Right cardiac atrium (tissue), 5 donors: Measurements from ENCODE around the gene NEAT1. TPM values are rescaled to one million over a fixed set of nuclear protein-coding genes. Genes with fewer than 3 reads are reported as not detected.

Experiments used
- ATAC-seq, 2 donors: fragments of 200-7000 bp; cut with Tn5 transposase; one replicate each; pipeline versions ENCODE4 v1.8.0 to v1.9.1; 2020; ENCODE audit warnings: moderate library complexity in 2 of 2, mild to moderate bottlenecking in 1 of 2
- DNase-seq, 3 donors: peaks; one replicate each; pipeline ENCODE4 v3.0.0-alpha.2; 2020
- H3K27ac ChIP-seq: one replicate; pipeline ENCODE4 v1.5.1; 2013; ENCODE audit warnings: mild to moderate bottlenecking, low read length, control low read depth, moderate library complexity
- H3K27me3 ChIP-seq: one replicate; pipeline ENCODE4 v1.6.1; 2013; ENCODE audit not compliant: control insufficient read depth, insufficient read depth
- H3K4me1 ChIP-seq: one replicate; pipeline ENCODE4 v1.6.1; 2013; ENCODE audit warnings: low read length; ENCODE audit not compliant: control insufficient read depth, insufficient read depth
- H3K4me3 ChIP-seq: one replicate; pipeline ENCODE4 v1.5.1; 2013; ENCODE audit warnings: low read length, control low read depth
- H3K9me3 ChIP-seq: one replicate; pipeline ENCODE4 v1.6.1; 2013; ENCODE audit warnings: low read length; ENCODE audit not compliant: control insufficient read depth
- WGBS: extraction: QIAGEN DNeasy Blood & Tissue Kit; methylation state at CpG from one replicate; pipeline ENCODE4 v1.1.7; 2013; 5-methylcytosine and 5-hydroxymethylcytosine counted together
- intact Hi-C, 4 donors: fragments of 100-400 bp; cut with DNase I; formaldehyde crosslinking; loops; one replicate each; pipeline versions ENCODE4 v1.11.0 to v1.14.0; 2022 to 2023
- polyA plus RNA-seq: library from polyadenylated mRNA; stranded (reverse); fragments of 200-250 nt; gene quantifications from one replicate; pipeline ENCODE4 v1.2.3, GENCODE V29; 2013
- total RNA-seq, 4 donors: library from RNA; stranded (reverse); fragmentation: NEBNext Ultra II Directional; extraction: Animal tissue kit (Norgen Biotek cat#: 25700); gene quantifications; one replicate each; pipeline ENCODE4 v1.2.1, GENCODE V29; 2021
- donor health status: healthy with polysubstance abuse.
- donor health status: DM: no; HTN: yes; CAD: no.
- donor health status: DM: no; HTN: no; CAD: no.
- donor health status: DM: no; HTN: yes; CAD: no; lungs with severe emphysema.
- donor health status: DM: yes; HTN: yes; CAD: no.

The NEAT1 gene
- total and polyA plus RNA-seq, 5 donors, result 346 to 441 (median 440) TPM

DNA sequence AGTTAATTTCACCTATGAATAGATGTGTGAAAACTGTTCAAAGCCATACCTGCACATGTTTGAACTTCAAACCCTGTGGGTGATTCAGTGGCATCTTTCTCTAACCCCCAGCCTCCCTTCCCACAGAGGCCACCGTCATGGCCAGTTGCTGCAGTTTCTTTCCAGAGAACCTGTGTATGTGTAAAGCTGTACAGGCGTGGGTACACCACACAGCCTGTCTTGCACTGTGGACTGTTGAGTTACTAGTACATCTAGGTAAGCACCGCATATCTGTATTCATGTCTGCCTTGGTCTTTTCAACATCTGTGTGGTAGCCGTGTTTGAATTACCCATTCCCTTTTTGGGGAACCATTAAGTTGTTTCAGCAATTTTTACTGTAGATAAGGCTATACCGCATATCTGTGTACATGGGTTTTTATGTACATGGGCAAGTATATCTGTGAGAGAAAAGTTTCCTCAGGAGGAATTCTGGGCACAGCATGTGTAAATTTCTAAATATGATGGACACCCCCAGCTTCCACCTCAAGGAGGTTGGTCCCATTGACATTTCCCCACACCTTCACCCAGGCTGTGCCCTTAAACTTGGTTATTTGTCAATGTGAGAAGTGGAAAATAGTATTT lies 13.9 kb downstream of the NEAT1 start:
- no peaks in the 10 kb centered on the region for H3K27me3 ChIP-seq
- peak overlapping the region; percentile 84 for H3K27ac ChIP-seq
- no peak overlapping the region for H3K4me3 ChIP-seq
- H3K9me3 ChIP-seq, result no peaks in the 10 kb centered on the region
- DNase-seq (peak in 1 of 3 donors; percentile 50), ATAC-seq (peak; percentile 2 to 4)
- WGBS, result 80% methylated on average over 5 of the region's 5 CpGs
- intact Hi-C loops, result no loop called here
- peaks cover 15% of the 10 kb centered on the region for H3K4me1 ChIP-seq

GRCh38 chr11:65437436-65438227 lies 15.0 kb downstream of the NEAT1 start:
- Histone ChIP-seq H3K27ac (peak overlapping the region; percentile 72), H3K4me1 (peaks cover 19% of the 10 kb centered on the region), H3K4me3 (no peak overlapping the region), H3K9me3 (no peaks in the 10 kb centered on the region), H3K27me3 (no peaks in the 10 kb centered on the region)
- ATAC-seq (peak in 1 of 2 donors; percentile 2), DNase-seq (no peak)
- intact Hi-C loops, result no loop called here
- 77% methylated on average over 14 of the region's 14 CpGs for WGBS

DNA sequence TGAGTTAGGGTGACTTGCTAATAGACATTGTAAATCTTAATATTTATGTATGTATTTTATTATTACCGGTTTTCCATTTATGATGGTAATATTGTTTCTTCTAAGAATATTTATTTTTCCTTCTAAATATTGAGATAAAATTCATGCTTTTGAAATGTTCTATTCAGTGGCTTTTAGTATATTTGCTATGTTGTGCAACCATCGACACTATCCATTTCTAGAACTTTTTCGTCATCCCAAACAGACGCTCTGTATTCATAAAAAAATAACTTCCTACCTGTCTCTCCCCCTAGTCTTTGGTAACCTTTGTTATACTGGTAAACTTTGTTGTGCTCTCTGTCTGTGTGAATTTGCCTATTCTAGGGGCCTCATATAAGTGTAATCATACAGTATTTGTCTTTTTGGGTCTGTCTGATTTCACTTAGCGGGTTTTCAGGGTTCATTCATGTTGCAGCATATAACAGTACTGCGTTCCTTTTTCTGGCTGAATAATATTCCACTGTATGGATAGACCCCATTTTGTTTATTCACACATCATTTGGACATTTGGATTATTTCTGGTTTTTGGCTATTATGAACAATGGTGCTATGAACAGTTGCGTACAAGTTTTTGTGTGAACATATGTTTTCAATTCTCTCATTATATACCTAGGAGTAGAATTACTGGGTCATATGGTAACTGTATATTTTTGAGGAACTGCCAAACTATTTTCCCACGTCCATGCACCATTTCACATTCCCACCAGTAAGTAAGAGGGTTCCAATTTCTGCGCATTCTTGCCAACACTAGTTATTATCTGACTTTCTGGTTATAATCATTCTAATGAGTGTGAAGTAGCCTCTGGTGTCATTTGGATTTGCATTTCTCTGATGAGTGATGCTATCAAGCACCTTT lies 15.9 kb downstream of the NEAT1 start:
- no peaks in the 10 kb centered on the region for H3K27me3 ChIP-seq
- H3K4me3 ChIP-seq, result no peak overlapping the region
- DNase-seq (no peak), ATAC-seq (no peak)
- intact Hi-C loops, result no loop called here
- H3K9me3 ChIP-seq, result no peaks in the 10 kb centered on the region
- H3K4me1 ChIP-seq, result peaks cover 19% of the 10 kb centered on the region
- 85% methylated on average over 9 of the region's 9 CpGs for WGBS
- H3K27ac ChIP-seq, result peak overlapping the region; percentile 72

DNA sequence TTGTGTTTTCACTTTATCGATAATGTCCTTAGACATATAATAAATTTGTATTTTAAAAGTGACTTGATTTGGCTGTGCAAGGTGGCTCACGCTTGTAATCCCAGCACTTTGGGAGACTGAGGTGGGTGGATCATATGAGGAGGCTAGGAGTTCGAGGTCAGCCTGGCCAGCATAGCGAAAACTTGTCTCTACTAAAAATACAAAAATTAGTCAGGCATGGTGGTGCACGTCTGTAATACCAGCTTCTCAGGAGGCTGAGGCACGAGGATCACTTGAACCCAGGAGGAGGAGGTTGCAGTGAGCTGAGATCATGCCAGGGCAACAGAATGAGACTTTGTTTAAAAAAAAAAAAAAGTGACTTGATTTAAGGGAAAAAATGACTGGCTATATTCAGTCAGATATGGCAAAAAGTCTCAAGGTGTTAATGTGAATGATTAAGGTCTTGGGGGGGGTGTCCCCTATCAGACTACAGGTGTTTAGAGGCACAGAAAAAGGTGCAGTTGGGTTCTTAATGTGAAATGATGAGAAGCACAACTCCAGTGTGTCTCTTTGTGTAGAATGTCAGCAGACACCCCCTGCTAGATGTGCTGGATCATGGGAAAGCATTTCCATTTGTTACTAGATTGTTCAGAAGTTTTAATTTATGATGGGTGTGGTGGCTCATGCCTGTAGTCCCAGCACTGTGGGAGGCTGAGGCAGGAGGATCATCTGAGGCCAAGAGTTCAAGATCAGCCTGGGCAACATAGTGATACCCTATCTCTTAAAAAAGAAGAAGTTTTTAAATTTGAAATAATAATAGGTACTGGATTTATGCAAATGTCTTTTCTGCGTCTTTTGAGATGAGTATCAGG lies 17.0 kb downstream of the NEAT1 start:
- Histone ChIP-seq H3K9me3 (no peaks in the 10 kb centered on the region), H3K4me3 (no peak overlapping the region), H3K27ac (no peak overlapping the region), H3K27me3 (no peaks in the 10 kb centered on the region), H3K4me1 (peaks cover 19% of the 10 kb centered on the region)
- ATAC-seq, result no peak
- 74% methylated on average over 7 of the region's 7 CpGs for WGBS
- no peak for DNase-seq
- intact Hi-C loops, result no loop called here

DNA sequence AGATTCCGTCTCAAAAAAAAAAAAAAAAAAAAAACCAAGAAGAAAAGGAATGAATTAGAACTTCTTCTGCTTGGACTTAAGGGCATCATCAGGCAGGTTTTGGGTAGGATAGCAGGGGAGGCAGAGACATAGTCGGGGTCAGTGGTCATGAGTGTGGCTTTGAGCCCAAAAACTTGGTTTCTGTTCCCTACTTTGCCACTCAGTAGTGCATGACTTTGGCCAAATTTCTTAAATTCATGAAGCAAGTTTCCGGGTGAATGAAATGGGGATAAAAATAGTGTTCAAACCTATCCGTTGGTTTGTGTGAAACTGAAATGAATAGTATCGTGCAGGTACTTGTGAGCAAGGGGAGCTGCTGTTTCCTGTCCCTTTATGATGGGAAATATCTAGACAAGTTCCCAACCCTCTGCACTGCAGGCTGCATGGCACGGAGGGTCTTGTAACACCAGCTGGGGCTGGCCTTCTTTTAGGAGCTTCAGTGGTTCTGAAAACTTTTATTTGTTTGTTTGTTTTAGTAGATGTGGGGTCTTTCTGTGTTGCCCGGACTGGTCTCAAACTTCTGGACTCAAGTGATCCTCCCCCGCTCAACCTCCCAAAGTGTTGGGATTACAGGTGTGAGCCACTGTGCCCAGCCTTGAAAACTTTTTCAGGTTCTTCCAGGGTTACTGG lies 18.4 kb downstream of the NEAT1 start:
- H3K4me1 ChIP-seq, result peaks cover 12% of the 10 kb centered on the region
- ATAC-seq (no peak), DNase-seq (no peak)
- no peak overlapping the region for H3K4me3 ChIP-seq
- H3K27ac ChIP-seq, result peak overlapping the region; percentile 43
- H3K9me3 ChIP-seq, result no peaks in the 10 kb centered on the region
- 57% methylated on average over 8 of the region's 8 CpGs for whole genome bisulfite sequencing
- intact Hi-C loops, result no loop called here
- H3K27me3 ChIP-seq, result no peaks in the 10 kb centered on the region

GRCh38 chr11:65442842-65443331 lies 20.3 kb downstream of the NEAT1 start:
- H3K9me3 ChIP-seq, result no peaks in the 10 kb centered on the region
- DNase-seq (no peak), ATAC-seq (no peak)
- WGBS, result 47% methylated on average over 9 of the region's 9 CpGs
- H3K4me1 ChIP-seq, result peaks cover 4% of the 10 kb centered on the region
- intact Hi-C loops, result no loop called here
- no peak overlapping the region for H3K4me3 ChIP-seq
- H3K27me3 ChIP-seq, result no peaks in the 10 kb centered on the region
- H3K27ac ChIP-seq, result no peak overlapping the region

GRCh38 chr11:65444314-65445051 lies 21.9 kb downstream of the NEAT1 start:
- peaks cover 4% of the 10 kb centered on the region for H3K4me1 ChIP-seq
- ATAC-seq, result peak in 1 of 2 donors; percentile 0

DNA sequence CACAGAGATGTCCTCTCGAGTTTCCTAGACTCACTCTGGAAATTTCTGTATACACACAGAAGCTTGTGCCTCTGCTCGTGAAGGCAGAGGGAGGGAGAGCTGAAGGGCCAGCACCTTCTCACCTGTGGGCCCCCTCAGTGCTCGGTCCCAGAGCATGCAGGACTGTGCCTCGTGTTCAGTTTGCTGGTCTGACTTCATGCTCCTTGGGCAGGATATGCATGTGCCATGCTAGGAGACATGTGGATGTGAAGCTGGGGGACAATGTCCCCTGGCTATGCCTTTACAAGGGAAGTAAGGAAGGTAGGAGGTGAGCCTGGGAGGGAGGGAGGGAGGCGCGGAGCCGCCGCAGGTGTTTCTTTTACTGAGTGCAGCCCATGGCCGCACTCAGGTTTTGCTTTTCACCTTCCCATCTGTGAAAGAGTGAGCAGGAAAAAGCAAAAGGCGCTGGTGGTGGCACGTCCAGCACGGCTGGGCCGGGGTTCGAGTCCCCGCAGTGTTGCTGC lies 22.6 kb downstream of the NEAT1 start:
- ATAC-seq, result no peak
- 84% methylated on average over 15 of the region's 15 CpGs for WGBS
- intact Hi-C loops, result no loop called here

More at GRCh38 chr11:65444314-65445051, 21.9 kb downstream of the NEAT1 start:
- H3K27me3 ChIP-seq, result no peaks in the 10 kb centered on the region
- 84% methylated on average over 14 of the region's 14 CpGs for WGBS
- H3K4me3 ChIP-seq, result no peak overlapping the region
- intact Hi-C loops, result no loop called here
- no peaks in the 10 kb centered on the region for H3K9me3 ChIP-seq
- peak overlapping the region; percentile 25 for H3K27ac ChIP-seq
- peak in 2 of 3 donors; percentile 64 to 67 for DNase-seq

More for the DNA sequence above, 22.6 kb downstream of the NEAT1 start:
- peak in 1 of 3 donors; percentile 26 for DNase-seq
- no peaks in the 10 kb centered on the region for H3K27me3 ChIP-seq
- no peaks in the 10 kb centered on the region for H3K9me3 ChIP-seq
- no peak overlapping the region for H3K4me3 ChIP-seq
- H3K4me1 ChIP-seq, result peaks cover 4% of the 10 kb centered on the region
- peak overlapping the region; percentile 22 for H3K27ac ChIP-seq
